PC-9 (cell line): ENCODE data around the gene CSNK2A1. TPM values are rescaled to one million over a fixed set of nuclear protein-coding genes. Genes with fewer than 3 reads are reported as not detected.

Source experiments
- BruUV-seq: library from RNA; stranded (reverse); fragments of 400-500 nt; replicated peaks from 2 replicates; lab custom pipeline; 2021; lab: Mats Ljungman, UMichigan
- CTCF ChIA-PET: fragments of 300-600 bp; sonication (Branson Sonifier 250); formaldehyde crosslinking; loops from one replicate; lab custom pipeline; 2022; ENCODE audit warnings: antibody characterized with exemption; lab: Charles Lee
- POLR2A ChIA-PET: fragments of 300-600 bp; sonication (Branson Sonifier 250); formaldehyde crosslinking; loops from one replicate; lab custom pipeline; 2022; ENCODE audit warnings: antibody characterized with exemption; ENCODE audit not compliant: unreplicated experiment; lab: Charles Lee
- DNase-seq, 2 experiments: peaks; one replicate each; pipeline versions ENCODE4 v3.0.0 to v3.0.0-alpha.2; 2015 to 2022; ENCODE audit warnings: mixed read lengths in 1 of 2
- H2AFZ ChIP-seq: fragments of 200-600 bp; sonication (generic); 2 replicates; pipeline ENCODE4 v1.8.1; 2017; ENCODE audit warnings: antibody characterized with exemption
- H3F3A ChIP-seq: fragments of 200-600 bp; sonication (generic); 2 replicates; pipeline ENCODE4 v1.8.1; 2017; ENCODE audit warnings: antibody characterized with exemption, mild to moderate bottlenecking, low read depth; ENCODE audit not compliant: insufficient read depth
- H3K27ac ChIP-seq: fragments of 200-600 bp; sonication (generic); 2 replicates; pipeline ENCODE4 v1.6.1; 2016; ENCODE audit warnings: mixed run types
- H3K27me3 ChIP-seq: fragments of 200-600 bp; sonication (generic); 2 replicates; pipeline ENCODE4 v1.6.1; 2016; ENCODE audit warnings: low read depth, mixed run types; ENCODE audit not compliant: insufficient read depth
- H3K36me3 ChIP-seq: fragments of 200-600 bp; sonication (generic); 2 replicates; pipeline ENCODE4 v1.6.1; 2016; ENCODE audit warnings: low read depth, mixed run types
- H3K4me1 ChIP-seq: fragments of 200-600 bp; sonication (generic); replicated peaks from 2 replicates; pipeline ENCODE4 v1.6.1; 2016; ENCODE audit warnings: mixed run types; ENCODE audit not compliant: insufficient read depth
- H3K4me2 ChIP-seq: fragments of 200-600 bp; sonication (generic); 2 replicates; pipeline ENCODE4 v1.6.1; 2017; ENCODE audit warnings: mixed run types
- H3K4me3 ChIP-seq: fragments of 200-600 bp; sonication (generic); 2 replicates; pipeline ENCODE4 v1.6.1; 2016; ENCODE audit warnings: mixed run types
- H3K79me2 ChIP-seq: fragments of 200-600 bp; sonication (generic); 2 replicates; pipeline ENCODE4 v1.6.1; 2017; ENCODE audit warnings: low read depth, mixed run types
- H3K9me2 ChIP-seq: fragments of 200-600 bp; sonication (generic); 2 replicates; pipeline ENCODE4 v1.8.1; 2017; ENCODE audit warnings: mild to moderate bottlenecking; ENCODE audit not compliant: insufficient read depth
- H3K9me3 ChIP-seq: fragments of 200-600 bp; sonication (generic); 2 replicates; pipeline ENCODE4 v1.8.1; 2016; ENCODE audit warnings: low read depth; ENCODE audit not compliant: insufficient read depth
- H4K20me1 ChIP-seq: fragments of 200-600 bp; sonication (generic); 2 replicates; pipeline ENCODE4 v1.8.1; 2017; ENCODE audit not compliant: insufficient read depth
- EZH2 ChIP-seq: fragments of 200-600 bp; sonication (generic); IDR thresholded peaks from 2 replicates; pipeline ENCODE4 v1.8.0; 2017; ENCODE audit warnings: antibody characterized with exemption, low read depth
- intact Hi-C: fragments of 100-400 bp; cut with micrococcal nuclease; formaldehyde crosslinking; loops from one replicate; pipeline ENCODE4 v1.10.0; 2022; ENCODE audit not compliant: unreplicated experiment
- total RNA-seq: library from RNA; stranded (reverse); gene quantifications from 2 replicates; pipeline ENCODE4 v1.2.3, GENCODE V29; 2021
- TF ChIP-seq, protein P1 (sequence below): fragments of 200-600 bp; sonication (generic); conservative IDR thresholded peaks from 2 replicates; pipeline ENCODE4 v1.6.1; 2017; ENCODE audit warnings: mixed run types, antibody characterized with exemption, mild to moderate bottlenecking, moderate library complexity

CSNK2A1 gene
- total RNA-seq, 1 experiment from 2014 or later, result 222 TPM

DNA sequence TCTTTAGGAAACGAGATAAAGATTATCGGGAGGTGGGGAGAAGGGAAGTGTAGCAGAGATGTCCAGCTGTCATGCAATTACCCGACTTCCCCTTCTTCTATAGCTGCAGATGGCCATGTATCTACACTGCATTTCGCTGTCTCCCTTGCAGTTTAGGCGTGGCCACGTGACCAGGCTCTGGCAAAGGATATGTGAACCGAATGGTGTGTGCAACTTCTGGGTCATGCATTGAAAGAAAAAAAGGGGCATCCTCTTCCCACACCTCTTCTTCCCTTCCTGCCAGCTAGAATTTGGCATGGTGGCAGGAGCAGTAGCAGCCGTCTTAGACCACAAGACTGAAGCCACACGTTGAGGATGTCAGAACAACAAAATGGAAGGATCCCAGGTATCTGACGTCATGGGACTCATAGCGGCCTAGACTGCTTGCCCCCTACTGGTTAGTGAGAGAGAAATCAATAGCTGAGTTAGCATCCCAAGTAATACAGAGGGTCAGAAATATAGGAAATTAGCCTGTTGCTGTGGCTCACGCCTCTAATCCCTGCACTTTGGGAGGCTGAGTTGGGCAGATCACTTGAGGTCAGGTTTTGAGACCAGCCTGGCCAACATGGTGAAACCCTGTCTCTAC lies 33.7 kb upstream of the CSNK2A1 start:
- Histone ChIP-seq H2AFZ (no peak overlapping the region), H3K27ac (no peak overlapping the region), H3K9me2 (no peaks in the 10 kb centered on the region), H3K4me1 (no peaks in the 10 kb centered on the region), H3K27me3 (peaks cover 29% of the 10 kb centered on the region), H3K4me2 (no peak overlapping the region), H3K9me3 (no peaks in the 10 kb centered on the region), H3K79me2 (no peaks in the 10 kb centered on the region), H3F3A (no peaks in the 10 kb centered on the region), H4K20me1 (no peaks in the 10 kb centered on the region), H3K36me3 (no peaks in the 10 kb centered on the region), H3K4me3 (no peak overlapping the region)
- ChIA-PET POLR2A (no interaction called here), CTCF (no interaction called here)
- no TSS peak for BruUV-seq
- no peak for DNase-seq
- TF ChIP-seq EZH2, result no peak
- TF ChIP-seq, protein P1, sequence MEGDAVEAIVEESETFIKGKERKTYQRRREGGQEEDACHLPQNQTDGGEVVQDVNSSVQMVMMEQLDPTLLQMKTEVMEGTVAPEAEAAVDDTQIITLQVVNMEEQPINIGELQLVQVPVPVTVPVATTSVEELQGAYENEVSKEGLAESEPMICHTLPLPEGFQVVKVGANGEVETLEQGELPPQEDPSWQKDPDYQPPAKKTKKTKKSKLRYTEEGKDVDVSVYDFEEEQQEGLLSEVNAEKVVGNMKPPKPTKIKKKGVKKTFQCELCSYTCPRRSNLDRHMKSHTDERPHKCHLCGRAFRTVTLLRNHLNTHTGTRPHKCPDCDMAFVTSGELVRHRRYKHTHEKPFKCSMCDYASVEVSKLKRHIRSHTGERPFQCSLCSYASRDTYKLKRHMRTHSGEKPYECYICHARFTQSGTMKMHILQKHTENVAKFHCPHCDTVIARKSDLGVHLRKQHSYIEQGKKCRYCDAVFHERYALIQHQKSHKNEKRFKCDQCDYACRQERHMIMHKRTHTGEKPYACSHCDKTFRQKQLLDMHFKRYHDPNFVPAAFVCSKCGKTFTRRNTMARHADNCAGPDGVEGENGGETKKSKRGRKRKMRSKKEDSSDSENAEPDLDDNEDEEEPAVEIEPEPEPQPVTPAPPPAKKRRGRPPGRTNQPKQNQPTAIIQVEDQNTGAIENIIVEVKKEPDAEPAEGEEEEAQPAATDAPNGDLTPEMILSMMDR, result peak; percentile 52; the same call in 1 of the 2 replicates
- intact Hi-C loops, result no loop called here

DNA sequence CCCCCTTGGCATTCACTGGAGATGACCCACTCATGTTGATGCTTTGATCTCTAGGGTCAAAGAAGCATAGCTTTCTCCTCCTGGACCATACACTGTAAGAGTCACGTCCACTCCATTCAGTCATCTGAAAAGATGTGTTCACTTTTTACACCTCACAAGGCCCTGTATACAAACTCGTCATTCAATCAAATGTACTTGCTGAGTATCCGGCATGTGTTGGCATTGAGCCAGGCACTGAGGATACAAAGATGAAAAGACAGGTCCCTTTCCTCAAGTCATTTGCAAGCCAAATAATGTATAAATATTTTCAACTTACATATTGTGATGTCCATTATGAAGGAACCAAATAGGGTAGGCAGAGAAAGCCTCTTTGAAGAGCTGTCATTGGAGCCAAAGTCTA lies 32.6 kb upstream of the CSNK2A1 start:
- H3K4me1 ChIP-seq, result peaks cover 9% of the 10 kb centered on the region
- peaks cover 4% of the 10 kb centered on the region; the same call in 1 of the 2 replicates for H3F3A ChIP-seq
- H2AFZ ChIP-seq, result no peak overlapping the region
- CTCF ChIA-PET, result no interaction called here
- no peaks in the 10 kb centered on the region for H3K9me2 ChIP-seq
- no TSS peak for BruUV-seq
- POLR2A ChIA-PET, result no interaction called here
- no peak for TF ChIP-seq EZH2
- TF ChIP-seq, protein P1, result no peak
- H3K27me3 ChIP-seq, result peaks cover 32% of the 10 kb centered on the region
- H3K4me3 ChIP-seq, result no peak overlapping the region
- H3K27ac ChIP-seq, result no peak overlapping the region
- H3K9me3 ChIP-seq, result no peaks in the 10 kb centered on the region
- H3K4me2 ChIP-seq, result no peak overlapping the region
- no peak for DNase-seq
- H3K36me3 ChIP-seq, result no peaks in the 10 kb centered on the region
- intact Hi-C loops, result no loop called here
- H3K79me2 ChIP-seq, result no peaks in the 10 kb centered on the region
- H4K20me1 ChIP-seq, result no peaks in the 10 kb centered on the region

DNA sequence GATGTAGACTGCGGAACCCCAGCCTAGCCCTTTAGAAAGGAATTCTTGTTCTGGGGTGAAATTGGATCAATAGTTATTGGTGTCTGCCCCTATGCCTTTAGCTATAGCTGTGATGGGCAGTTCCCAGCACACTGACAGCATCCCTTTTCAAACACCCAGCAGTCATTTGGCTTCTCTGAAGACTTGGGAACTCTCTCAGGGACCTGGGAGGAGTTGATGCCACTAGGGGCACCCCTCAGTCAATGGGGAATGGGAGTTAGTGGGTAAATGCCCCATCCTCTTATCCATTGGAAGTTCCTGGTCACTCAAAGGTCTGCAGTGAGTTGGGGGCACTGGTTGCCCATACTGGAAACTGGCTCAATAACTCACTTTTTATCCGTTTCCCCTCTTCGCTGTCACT lies 31.6 kb upstream of the CSNK2A1 start:
- Histone ChIP-seq H3K9me2 (no peaks in the 10 kb centered on the region), H3K9me3 (no peaks in the 10 kb centered on the region), H3K36me3 (no peaks in the 10 kb centered on the region), H3K4me1 (peaks cover 9% of the 10 kb centered on the region), H3K79me2 (no peaks in the 10 kb centered on the region), H3F3A (peaks cover 7% of the 10 kb centered on the region; the same call in 1 of the 2 replicates), H3K4me3 (no peak overlapping the region), H3K4me2 (no peak overlapping the region), H2AFZ (no peak overlapping the region), H4K20me1 (no peaks in the 10 kb centered on the region), H3K27me3 (peaks cover 29% of the 10 kb centered on the region), H3K27ac (no peak overlapping the region)
- no TSS peak for BruUV-seq
- no peak for DNase-seq
- intact Hi-C loops, result no loop called here
- TF ChIP-seq, protein P1, result no peak
- TF ChIP-seq EZH2, result no peak
- POLR2A ChIA-PET, result no interaction called here
- CTCF ChIA-PET, result no interaction called here
